Prostate gland (tissue), 2 donors: ENCODE results near the gene ZNF503. TPM values are rescaled to one million over a fixed set of nuclear protein-coding genes. Genes with fewer than 3 reads are reported as not detected.

Experiments
- DNase-seq: peaks from one replicate; pipeline ENCODE4 v3.0.0-alpha.2; 2019; ENCODE audit warnings: low spot score
- H3K27ac ChIP-seq, 2 donors: fragments of 200-600 bp; sonication (generic); 2 replicates each; pipeline ENCODE4 v1.5.1; 2017 to 2019
- H3K27me3 ChIP-seq: fragments of 200-600 bp; sonication (generic); replicated peaks from 2 replicates; pipeline ENCODE4 v1.5.1; 2019; ENCODE audit not compliant: insufficient read depth
- H3K36me3 ChIP-seq, 2 donors: fragments of 200-600 bp; sonication (generic); 1 replicate in 1 of 2; 2 replicates in 1 of 2; pipeline versions ENCODE4 v1.5.1 to v1.8.1; 2017 to 2019
- H3K4me1 ChIP-seq: fragments of 200-600 bp; sonication (generic); replicated peaks from 2 replicates; pipeline ENCODE4 v1.5.1; 2019
- H3K4me3 ChIP-seq, 2 donors: fragments of 200-600 bp; sonication (generic); 2 replicates each; pipeline ENCODE4 v1.5.1; 2017 to 2019
- H3K9me3 ChIP-seq: fragments of 200-600 bp; sonication (generic); 2 replicates; pipeline ENCODE4 v1.5.1; 2017
- POLR2A ChIP-seq: fragments of 450-650 bp; IDR thresholded peaks from one replicate; pipeline ENCODE4 v1.6.1; 2016; ENCODE audit warnings: antibody characterized with exemption, mild to moderate bottlenecking
- POLR2AphosphoS5 ChIP-seq: sonication (generic); formaldehyde crosslinking; IDR thresholded peaks from one replicate; pipeline ENCODE4 v1.6.1; 2017; ENCODE audit warnings: antibody characterized with exemption
- WGBS: methylation state at CpG from one replicate; pipeline ENCODE4 v1.1.5; 2018; 5-methylcytosine and 5-hydroxymethylcytosine counted together
- intact Hi-C: fragments of 100-400 bp; cut with DNase I; formaldehyde crosslinking; loops from one replicate; pipeline ENCODE4 v1.14.2; 2022
- total RNA-seq, 2 donors: library from RNA; depleted of rRNA; stranded (reverse); fragments of >200 nt; gene quantifications; one replicate each; pipeline ENCODE4 v1.1.0, GENCODE V29; 2016
- TF ChIP-seq, protein P1 (sequence below), 4 experiments: fragments of 200-600 bp in 2 of 4; fragments of 450-650 bp in 2 of 4; sonication (generic) in 2 of 4; IDR thresholded peaks; 1 replicate in 3 of 4; 2 replicates in 1 of 4; pipeline ENCODE4 v1.5.1; 2016 to 2019; ENCODE audit warnings: antibody characterized with exemption in 4 of 4, mild to moderate bottlenecking in 2 of 4, moderate library complexity in 2 of 4

The ZNF503 gene
- total RNA-seq, 2 donors from 2014 or later = 23.9 to 33.7 TPM

GRCh38 chr10:75441196-75441595 lies 39.6 kb upstream of the ZNF503 start:
- TF ChIP-seq POLR2AphosphoS5 (no peak), POLR2A (no peak)
- TF ChIP-seq, protein P1, sequence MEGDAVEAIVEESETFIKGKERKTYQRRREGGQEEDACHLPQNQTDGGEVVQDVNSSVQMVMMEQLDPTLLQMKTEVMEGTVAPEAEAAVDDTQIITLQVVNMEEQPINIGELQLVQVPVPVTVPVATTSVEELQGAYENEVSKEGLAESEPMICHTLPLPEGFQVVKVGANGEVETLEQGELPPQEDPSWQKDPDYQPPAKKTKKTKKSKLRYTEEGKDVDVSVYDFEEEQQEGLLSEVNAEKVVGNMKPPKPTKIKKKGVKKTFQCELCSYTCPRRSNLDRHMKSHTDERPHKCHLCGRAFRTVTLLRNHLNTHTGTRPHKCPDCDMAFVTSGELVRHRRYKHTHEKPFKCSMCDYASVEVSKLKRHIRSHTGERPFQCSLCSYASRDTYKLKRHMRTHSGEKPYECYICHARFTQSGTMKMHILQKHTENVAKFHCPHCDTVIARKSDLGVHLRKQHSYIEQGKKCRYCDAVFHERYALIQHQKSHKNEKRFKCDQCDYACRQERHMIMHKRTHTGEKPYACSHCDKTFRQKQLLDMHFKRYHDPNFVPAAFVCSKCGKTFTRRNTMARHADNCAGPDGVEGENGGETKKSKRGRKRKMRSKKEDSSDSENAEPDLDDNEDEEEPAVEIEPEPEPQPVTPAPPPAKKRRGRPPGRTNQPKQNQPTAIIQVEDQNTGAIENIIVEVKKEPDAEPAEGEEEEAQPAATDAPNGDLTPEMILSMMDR (IDR thresholded peaks at IDR 0.05) = no peak
- intact Hi-C loops = no loop called here

GRCh38 chr10:75440271-75440793 lies 38.8 kb upstream of the ZNF503 start:
- TF ChIP-seq, protein P1 (IDR thresholded peaks at IDR 0.05) = no peak
- TF ChIP-seq POLR2A (no peak), POLR2AphosphoS5 (no peak)
- no peaks in the 10 kb centered on the region for H3K4me1 ChIP-seq
- no peak overlapping the region for H3K4me3 ChIP-seq
- H3K9me3 ChIP-seq = no peaks in the 10 kb centered on the region
- H3K27me3 ChIP-seq = no peaks in the 10 kb centered on the region
- intact Hi-C loops = no loop called here
- no peaks in the 10 kb centered on the region for H3K36me3 ChIP-seq
- WGBS = 93% methylated on average over 4 of the region's 4 CpGs
- DNase-seq = no peak
- H3K27ac ChIP-seq = no peak overlapping the region

More at GRCh38 chr10:75441196-75441595, 39.6 kb upstream of the ZNF503 start:
- Histone ChIP-seq H3K27ac (no peak overlapping the region), H3K27me3 (no peaks in the 10 kb centered on the region), H3K9me3 (no peaks in the 10 kb centered on the region), H3K4me3 (no peak overlapping the region), H3K4me1 (no peaks in the 10 kb centered on the region), H3K36me3 (no peaks in the 10 kb centered on the region)
- 97% methylated on average over 4 of the region's 4 CpGs for WGBS
- DNase-seq = no peak

DNA sequence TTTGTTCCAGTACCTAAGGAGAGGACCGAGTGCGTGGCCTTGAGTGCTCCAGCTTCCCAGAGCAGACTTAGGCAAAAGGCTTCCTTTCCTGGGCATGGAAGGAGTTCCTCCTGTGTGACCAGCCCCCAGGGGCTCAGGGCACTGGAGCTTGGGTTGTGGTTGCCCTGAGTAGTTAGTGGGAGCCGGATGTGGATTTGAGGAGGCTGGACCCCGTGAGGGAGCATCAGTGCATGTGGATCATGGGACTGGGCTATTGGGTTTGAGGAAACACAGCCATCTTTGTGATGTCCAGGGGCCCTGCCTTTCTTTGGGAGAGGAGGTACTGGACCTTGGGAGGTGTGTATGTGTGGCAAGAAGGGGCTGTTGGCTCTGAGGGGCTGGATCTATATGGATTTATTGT lies 38.2 kb upstream of the ZNF503 start:
- TF ChIP-seq POLR2A = no peak
- no peak for TF ChIP-seq POLR2AphosphoS5
- TF ChIP-seq, protein P1 (IDR thresholded peaks at IDR 0.05) = no peak
- WGBS = 94% methylated on average over 4 of the region's 4 CpGs
- H3K27me3 ChIP-seq = no peaks in the 10 kb centered on the region
- intact Hi-C loops = no loop called here
- no peak overlapping the region for H3K27ac ChIP-seq
- H3K9me3 ChIP-seq = no peaks in the 10 kb centered on the region
- H3K4me1 ChIP-seq = no peaks in the 10 kb centered on the region
- no peak for DNase-seq
- H3K36me3 ChIP-seq = no peaks in the 10 kb centered on the region
- no peak overlapping the region for H3K4me3 ChIP-seq

- Histone ChIP-seq H3K4me1 (no peaks in the 10 kb centered on the region), H3K36me3 (no peaks in the 10 kb centered on the region), H3K27ac (no peak overlapping the region), H3K9me3 (no peaks in the 10 kb centered on the region), H3K27me3 (no peaks in the 10 kb centered on the region), H3K4me3 (no peak overlapping the region)
- 91% methylated on average over 3 of the region's 3 CpGs for WGBS
- DNase-seq = no peak
- intact Hi-C loops = no loop called here
- TF ChIP-seq POLR2AphosphoS5 = no peak
- no peak for TF ChIP-seq POLR2A
- TF ChIP-seq, protein P1 (IDR thresholded peaks at IDR 0.05) = no peak
Observed at GRCh38 chr10:75438275-75438674, 36.7 kb upstream of the ZNF503 start.

DNA sequence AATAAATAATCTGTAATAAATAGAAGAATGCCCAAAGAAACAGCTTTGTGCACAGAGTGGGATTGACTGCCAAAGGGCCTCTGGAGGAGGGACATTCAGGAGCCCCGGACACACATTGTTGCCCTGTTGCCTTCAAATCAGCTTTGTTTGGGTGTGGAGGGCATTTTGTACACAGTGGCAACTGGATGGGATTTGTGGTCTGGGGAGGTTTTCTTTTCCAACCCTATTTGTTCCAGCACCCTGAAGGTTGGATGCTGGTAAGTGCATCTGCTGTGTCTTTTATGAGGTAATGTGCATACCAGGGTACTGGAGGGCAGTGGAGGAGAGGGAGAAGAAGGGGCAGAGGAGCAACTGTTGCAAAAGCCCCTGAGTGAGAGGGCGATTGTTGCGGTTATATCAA lies 36.1 kb upstream of the ZNF503 start:
- Histone ChIP-seq H3K9me3 (no peaks in the 10 kb centered on the region), H3K4me3 (no peak overlapping the region), H3K27ac (no peak overlapping the region), H3K27me3 (no peaks in the 10 kb centered on the region), H3K36me3 (no peaks in the 10 kb centered on the region), H3K4me1 (no peaks in the 10 kb centered on the region)
- WGBS = 96% methylated on average over 3 of the region's 3 CpGs
- TF ChIP-seq POLR2AphosphoS5 = no peak
- intact Hi-C loops = no loop called here
- no peak for DNase-seq
